GM21381 (cell line): Measurements from ENCODE around the gene TSHZ2.
"Not testable (repeated sequence)": the region's sequence is repeated elsewhere in the genome, so short reads cannot be mapped to it uniquely, and the experiment has no call there.

Experiments used
- ATAC-seq: cut with Tn5 transposase; IDR thresholded peaks from one replicate; pipeline ENCODE4 v1.9.1; 2021; ENCODE audit warnings: mild to moderate bottlenecking, moderate library complexity; ENCODE audit not compliant: unreplicated experiment

The TSHZ2 gene

DNA sequence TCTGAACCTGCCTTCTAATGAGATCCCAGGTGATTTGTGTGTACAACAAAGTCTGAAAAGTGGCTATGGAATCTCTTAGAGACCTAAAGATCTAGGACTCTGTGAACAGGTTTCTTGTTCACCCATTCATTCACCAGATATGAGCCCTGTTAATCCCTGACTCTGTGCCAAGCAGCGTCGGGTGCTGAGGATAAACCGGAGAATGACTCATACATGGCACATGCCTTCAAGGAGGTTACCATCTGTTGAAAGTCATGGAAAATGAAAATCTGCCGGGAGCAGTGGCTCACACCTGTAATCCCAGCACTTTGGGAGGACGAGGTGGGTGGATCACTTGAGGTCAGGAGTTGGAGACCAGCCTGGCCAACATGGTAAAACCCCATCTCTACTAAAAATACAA, 549.3 kb downstream of the TSHZ2 start:
- not testable (repeated sequence) for ATAC-seq

GRCh38 chr20:53522026-53522425, 549.9 kb downstream of the TSHZ2 start:
- no peak for ATAC-seq

DNA sequence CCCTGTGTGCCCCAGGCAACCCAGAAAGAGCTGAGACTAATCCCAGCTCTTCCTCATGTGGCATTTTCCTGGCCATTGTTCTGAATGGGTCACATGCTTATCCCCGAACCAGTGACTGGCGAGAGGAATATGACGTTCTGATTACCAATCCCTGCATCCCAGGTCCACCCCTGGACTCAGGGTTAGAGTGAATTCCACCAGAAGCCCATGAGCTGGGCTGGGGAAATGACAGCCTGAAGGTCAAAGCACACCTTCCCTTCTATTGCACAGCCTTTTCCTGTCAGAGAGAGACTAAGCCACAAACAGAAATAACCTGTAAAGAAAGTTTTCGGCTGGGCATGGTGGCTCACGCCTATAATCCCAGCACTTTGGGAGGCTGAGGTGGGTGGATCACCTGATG, 550.5 kb downstream of the TSHZ2 start:
- ATAC-seq = no peak

DNA sequence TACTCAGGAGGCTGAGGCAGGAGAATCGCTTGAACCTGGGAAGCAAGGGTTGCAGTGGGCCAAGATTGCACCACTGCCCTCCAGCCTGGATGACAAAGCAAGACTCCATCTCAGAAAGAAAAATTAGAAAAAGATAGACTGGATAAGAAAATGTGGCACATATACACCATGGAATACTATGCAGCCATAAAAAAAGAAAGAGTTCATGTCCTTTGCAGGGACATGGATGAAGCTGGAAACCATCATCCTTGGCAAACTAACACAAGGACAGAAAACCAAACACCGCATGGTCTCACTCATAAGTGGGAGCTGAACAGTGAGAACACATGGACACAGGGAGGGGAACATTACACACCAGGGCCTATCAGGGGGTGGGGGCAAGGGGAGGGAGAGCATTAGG, 551.5 kb downstream of the TSHZ2 start:
- ATAC-seq = not testable (repeated sequence)

DNA sequence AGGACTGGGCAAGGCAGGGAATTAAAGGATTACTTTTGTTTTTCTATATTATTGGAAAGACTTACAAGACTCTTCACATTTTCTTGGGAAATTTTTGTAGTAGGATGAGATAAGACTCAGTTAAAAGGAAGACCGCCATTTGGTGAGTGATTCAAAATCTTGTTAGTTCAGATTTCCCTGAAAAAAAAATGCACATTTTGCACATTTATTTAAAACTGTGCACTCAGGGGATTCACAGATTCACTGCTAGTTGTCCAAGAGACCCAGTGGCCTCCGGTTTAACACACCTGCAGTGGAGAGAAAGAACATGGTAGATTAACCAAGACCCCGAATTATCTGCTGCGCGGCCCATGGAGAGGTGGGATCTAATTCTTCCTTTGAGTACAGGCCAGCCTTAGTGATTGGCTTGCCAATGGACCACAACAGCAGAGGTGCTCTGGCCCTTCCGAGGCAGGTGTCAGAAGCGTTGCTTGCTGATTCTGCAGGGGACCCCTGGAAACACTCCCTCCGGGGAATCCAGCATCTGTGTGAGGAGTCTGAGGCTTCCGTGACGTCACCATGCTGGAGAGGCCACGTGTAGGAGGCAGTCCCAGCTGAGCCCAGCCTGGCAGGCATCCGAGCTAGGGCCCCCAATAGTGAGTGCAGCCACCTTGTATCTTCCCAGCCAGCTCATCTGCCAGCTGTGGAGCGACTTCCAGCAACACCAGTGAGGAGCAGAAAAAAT, 552.6 kb downstream of the TSHZ2 start:
- ATAC-seq = no peak

- ATAC-seq = no peak
These were observed 555.0 kb downstream of the TSHZ2 start for GRCh38 chr20:53527196-53527595.

DNA sequence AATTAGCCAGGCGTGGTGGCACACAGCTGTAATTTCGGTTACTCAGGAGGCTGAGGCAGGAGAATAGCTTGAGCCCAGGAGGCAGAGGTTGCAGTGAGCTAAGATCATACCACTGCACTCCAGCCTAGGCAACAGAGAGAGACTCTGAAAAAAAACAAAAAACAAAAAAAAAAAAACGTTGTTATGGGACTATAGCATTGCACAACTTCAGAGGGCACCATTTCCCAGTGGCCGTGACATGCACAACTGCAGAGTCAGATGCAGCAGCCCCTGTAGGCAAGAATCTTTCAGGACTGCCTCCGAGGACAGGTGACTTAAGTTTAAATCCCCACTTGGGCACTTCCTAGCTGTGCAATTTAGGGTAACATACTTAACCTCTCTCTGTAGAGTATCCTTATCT, 557.5 kb downstream of the TSHZ2 start:
- no peak for ATAC-seq

GRCh38 chr20:53530440-53530839, 558.3 kb downstream of the TSHZ2 start:
- no peak for ATAC-seq

DNA sequence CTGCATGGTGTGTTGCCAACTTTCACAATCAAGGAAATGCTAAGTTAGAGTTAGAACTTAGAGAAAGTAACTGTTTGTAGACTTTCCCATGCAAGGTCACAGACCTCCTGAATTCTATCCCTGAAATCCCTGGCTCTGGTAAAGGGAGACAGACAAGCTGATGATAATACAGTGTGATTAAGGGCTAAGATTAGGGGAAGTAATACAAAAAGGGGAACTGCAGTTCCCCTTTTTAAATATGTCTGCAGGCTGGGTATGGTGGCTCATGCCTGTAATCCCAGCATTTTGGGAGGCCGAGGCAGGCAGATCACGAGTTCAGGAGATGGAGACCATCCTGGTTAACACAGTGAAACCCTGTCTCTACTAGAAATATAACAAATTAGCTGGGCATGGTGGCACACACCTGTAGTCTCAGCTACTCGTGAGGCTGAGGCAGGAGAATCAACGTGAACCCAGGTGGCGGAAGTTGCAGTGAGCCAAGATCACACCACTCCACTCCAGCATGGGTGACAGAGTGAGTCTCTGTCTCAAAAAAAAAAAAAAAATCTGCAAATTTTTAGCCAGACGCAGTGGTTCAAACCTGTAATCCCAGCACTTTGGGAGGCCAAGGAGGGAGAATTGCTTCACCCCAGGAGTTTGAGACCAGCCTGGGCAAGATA, 560.6 kb downstream of the TSHZ2 start:
- not testable (repeated sequence) for ATAC-seq

DNA sequence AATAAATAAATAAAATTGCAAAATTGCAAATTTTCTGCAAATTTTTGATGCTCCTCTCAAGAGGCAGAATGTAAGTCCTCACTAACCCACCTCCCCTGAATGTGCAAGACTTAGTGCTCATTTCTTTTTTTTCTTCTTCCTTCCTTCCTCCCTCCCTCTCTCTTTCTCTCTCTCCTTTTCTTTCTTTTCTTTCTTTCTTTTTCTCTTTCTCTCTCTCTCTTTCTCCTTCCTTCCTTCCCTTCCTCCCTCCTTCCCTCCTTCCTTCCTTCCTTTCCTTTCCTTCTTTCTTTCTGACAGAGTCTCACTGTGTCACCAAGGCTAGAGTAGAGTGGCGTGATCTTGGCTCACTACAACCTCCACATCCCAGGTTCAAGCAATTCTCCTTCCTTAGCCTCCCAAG, 561.3 kb downstream of the TSHZ2 start:
- ATAC-seq = no peak

GRCh38 chr20:53534037-53534436, 561.9 kb downstream of the TSHZ2 start:
- no peak for ATAC-seq

DNA sequence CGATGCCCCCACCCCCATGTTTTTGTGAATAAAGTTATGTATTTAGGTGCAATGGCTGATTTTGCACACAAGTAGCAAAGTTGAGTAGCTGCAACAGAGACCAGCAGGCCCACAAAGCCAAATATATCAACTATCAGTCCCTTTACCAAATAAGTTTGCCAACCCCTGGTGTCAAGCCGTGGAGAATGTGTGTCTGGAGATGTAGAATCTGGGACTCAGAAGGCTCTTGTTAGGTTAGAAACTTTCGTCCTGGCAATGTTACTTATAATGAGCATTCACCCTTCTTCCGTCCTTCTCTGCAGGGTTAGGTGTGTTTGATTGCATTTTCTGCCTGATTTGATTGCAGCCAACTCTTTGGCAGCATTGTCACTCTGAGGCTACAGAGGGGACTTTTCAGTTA, 563.7 kb downstream of the TSHZ2 start:
- no peak for ATAC-seq

- ATAC-seq = not testable (repeated sequence)
These were observed 564.2 kb downstream of the TSHZ2 start for GRCh38 chr20:53536382-53536781.

DNA sequence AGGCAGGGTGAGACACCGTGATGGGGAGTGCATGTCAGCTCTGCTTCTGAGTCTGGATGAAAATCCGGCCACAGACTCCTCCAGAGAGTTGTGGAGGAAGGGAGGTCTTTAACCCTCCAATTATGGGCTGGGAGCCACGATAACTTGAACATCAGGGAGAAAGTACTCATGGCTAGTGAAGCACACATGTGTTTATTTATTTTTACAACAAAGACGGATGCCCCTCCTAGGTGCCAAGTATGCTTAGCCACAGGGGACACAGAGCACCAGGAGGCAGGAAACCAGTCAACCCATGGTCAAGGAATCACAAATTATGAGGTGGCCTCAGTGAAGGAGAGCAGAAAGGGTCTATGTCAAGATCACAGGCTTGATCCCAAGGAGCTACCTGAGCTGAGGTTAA, 567.4 kb downstream of the TSHZ2 start:
- ATAC-seq = no peak
